HG03025 (cell line): ENCODE data around the gene EFEMP1.

Source experiments
- ATAC-seq: cut with Tn5 transposase; IDR thresholded peaks from one replicate; pipeline ENCODE4 v1.9.1; 2021; ENCODE audit warnings: mild to moderate bottlenecking, moderate library complexity; ENCODE audit not compliant: unreplicated experiment, low FRiP score

EFEMP1 gene

DNA sequence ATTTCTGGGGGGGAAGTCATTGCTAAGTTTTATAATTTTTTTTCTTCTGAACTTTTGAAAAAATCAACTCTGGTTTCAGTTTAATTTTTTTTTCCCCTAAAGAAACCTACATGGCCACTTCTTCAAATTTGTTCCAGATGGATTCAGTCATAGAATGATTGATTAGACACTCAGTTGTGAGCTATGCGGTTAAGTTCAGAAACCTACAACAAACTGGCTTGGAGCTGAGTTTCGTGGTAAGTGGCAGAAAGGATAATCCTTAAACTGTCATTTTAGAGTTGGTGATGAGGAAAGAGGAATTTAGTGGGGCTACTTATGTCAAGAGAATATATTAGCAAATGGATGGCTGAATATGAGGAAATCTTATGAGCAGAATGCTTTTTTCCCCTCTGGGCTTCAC, 23.7 kb downstream of the EFEMP1 start:
- ATAC-seq = no peak

DNA sequence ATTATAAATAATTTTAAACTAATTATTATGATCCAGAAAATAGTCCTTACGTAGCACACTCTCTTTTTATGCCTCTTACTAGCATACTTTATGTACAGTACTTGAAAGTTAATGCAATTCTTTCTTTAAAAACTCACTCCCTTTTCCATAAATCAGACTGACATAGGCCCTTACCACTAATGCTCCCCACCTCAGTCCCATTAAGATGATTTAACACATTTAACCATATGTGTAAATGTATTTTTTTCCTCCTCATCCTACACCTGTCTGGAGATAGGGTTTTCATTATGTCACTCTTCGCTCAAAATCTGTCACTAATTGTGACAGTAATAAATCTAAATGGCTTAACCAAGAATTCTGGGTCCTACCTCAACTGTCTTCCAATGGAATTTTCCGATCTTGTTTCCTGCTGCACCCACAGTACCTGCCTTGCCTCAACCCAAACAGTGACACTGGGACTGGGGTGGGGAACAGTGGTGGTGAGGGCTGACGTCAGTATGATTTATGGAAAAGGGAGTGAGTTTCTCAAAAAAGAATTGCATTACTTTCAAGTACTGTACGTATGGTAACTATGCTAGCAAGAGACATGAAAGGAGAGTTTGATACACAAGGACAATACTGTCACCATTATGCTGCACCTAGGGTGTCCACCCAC, 25.1 kb downstream of the EFEMP1 start:
- no peak for ATAC-seq

DNA sequence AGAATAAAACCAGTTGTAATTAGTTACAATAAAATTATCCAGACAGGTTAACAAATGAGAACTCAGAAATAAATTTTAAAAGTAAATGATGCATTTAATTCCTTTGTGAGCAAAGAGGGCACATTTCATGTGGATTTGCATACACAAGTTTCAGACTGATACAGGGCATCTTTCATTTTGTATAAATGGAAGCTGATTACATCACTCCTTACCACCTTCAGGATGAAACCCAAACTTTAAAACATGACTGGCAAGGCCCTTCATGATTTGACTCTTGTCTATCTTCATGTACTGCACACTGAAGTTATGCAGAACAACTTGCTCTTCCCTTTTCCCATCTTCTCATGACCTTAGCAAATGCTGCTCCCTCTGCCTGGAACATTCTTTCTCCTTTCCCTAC, 26.9 kb downstream of the EFEMP1 start:
- ATAC-seq = no peak

DNA sequence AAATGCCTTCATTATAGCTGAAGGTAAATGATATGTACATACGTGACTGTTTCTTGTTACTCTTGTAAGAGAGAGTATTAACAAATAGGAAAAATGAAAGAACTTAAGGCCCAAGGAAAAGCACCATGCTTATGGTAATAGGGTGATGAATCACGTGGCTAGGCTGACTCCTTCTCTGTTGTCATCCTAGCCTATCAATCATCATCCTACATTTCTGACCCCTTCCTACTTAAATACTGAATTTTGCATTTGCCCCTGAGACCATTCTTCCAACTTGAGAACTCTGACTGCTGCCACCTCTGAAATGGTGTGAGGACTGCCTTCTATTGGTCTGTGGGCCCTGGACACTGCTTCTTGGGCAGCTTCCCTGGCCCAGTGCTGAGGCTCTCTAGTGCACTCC, 28.9 kb downstream of the EFEMP1 start:
- no peak for ATAC-seq

DNA sequence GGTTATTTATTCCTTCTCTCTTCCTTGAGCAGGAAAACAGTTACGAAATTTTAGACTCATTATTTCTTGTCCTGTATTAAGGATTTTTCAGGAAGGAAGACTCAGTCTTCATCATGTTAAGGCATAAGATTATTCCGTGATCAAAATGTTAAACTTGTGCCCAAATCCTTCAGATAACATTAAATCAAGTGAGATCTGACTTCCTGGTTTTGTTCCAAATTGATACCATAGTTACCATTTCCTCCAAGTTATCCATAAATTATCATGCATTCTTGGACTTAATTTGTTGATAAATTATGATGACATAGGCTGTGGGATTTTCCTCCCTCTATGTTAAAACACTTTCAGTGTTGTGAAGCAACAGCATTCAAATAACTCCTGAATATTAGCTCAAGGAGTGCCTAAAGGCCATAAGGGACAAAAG, 31.9 kb downstream of the EFEMP1 start:
- no peak for ATAC-seq

DNA sequence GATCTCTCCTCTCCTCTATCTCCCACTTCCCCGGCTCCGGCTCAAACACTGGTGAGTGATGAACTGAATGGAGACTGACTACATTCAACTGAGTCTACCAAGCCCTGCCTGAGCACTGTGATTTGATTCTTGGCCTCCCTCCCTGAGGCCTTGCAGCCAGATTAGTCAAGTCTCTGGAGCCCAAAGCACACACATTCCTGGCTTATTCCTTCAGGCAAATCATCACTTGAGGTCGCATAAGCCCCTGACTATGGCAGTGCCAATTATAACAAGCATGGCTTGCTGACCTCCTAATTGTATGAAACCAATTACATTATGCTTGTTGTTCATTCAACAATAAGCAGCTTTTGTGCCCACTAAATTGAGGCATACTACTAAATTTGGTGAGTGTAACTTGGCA, 34.6 kb downstream of the EFEMP1 start:
- ATAC-seq = no peak

DNA sequence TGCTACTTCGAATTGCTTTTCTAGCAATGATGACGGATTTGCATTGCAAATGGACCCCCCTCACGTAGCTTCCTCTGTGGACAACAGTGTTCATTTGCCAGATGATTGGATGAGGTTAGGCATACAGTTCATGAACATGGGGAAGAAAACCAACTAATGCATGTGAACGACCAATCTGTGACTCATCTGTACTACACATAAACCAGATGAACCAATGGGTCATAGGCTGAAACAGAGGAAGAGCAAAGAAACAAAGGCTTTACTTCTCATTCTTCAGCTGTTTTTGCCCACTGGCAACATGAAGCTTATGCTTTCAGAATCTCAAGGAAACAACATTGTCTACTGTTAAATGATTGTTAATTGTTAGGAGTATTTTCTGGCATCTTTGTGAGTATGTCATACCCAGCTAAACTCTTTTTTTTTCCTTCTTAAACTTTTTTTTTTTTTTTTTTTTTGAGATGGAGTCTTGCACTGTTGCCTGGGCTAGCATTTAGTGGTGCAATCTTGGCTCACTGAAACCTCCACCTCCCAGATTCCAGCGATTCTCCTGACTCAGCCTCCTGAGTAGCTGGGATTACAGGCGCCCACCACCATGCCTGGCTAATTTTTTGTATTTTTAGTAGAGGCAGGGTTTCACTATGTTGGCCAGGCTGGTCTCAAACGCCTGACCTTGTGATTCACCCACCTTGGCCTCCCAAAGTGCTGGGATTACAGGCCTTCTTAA, 35.5 kb downstream of the EFEMP1 start:
- ATAC-seq = no peak

DNA sequence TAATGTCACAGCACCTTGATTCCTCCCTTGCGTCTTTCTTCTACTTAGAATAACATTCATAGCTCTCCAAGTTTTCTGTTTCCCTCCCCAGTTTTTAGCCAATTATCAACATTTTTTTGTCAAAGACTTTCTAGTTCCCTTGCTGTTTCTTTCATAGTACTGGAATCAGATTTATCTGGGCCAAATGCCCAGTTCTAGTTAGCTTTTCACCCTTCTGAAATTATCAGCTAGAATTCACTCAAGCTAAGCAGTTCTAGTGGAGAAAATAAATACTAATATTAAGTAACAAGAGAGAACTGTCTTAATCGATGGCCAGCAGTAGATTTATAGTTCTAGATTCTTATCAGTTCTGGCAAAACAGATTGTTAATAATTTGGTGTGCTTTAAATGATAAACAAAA, 36.2 kb downstream of the EFEMP1 start:
- ATAC-seq = no peak

DNA sequence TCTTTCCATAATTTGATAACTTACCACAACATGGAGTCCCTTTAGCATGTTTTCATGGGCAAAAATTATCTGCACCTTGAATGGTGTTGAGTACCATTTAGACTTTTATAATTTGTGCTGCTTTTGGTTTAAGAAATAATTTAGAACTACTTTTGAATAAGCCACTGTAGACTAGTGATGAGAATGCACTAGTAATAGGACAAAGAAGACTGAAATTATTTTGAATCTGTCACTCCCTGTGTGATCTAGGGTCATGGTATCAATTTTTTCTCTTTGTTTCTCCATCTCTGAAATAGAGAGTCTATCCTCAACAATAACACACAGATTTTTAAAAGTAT, 37.7 kb downstream of the EFEMP1 start:
- no peak for ATAC-seq

DNA sequence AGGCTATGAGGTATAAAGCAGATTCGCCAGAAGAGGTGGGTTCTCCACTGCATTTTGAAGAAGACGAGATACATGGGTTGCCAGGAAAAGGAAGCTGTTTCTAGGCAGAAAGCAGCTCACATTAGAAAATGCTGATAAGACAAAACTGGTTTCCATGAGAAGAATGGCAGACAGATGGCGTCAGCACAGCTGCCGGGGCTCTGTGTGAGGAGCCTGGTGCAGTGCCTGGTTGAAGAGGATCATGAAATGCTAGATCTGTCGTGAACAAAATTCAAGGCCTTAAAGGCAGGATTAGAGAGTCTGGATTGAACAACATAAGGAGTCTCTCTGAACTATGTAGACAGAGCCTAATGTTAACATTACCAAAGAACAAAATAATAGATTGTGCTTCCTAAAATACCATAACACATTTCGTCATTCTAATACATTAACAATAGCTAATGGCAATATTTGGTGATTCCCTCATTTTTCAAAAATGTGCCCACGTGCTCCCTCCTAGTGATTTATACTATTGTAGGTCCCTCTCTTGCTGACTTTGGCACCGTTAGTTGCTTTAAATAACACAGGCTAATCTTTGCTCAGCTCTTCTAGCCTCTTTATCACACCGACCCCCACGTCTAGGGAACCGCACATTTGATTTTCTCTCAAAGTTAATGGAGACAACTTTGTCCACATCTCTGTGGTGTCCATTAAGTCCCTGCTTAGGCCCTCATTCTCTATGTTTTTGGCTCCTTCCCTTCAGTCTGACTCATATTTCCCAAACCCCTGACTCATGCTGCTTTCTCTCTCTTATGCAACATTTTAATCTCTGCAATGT, 38.2 kb downstream of the EFEMP1 start:
- ATAC-seq = no peak

DNA sequence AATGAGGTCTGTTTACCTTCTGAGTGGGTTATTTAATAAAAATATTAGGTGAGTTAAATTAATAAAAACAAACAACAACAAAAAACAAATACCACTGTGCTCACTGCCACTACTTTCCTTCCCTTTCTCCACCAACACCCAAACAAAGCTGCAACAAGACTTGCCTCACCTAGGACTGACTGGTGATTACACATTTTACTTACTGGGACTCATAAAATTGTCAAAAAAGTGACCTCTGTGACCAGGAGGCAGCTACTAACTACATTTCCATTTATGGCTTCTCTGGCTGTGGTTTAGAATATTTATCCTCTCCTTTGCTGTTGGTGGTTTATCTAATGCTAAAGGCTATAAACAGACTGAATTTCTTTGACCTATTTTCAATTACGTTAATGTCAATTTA, 39.8 kb downstream of the EFEMP1 start:
- ATAC-seq = no peak

DNA sequence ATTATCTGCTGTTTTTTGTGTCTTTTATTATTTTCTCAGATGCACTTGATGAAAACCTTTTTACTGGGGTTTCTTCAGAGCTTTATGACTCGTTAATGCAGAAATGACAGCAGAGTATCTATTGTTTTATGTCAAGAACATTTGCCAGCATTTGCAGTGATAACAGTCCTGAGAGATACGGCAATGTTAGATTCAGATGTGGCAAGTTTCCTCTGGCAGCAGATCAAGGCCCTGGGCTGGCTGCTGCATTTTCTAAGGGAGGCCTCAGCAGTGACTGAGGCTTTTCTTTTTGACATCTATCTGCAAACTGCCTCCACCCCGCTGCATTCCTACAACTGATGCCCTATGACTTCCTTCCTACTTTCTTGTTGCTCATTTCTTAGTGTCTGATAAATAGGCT, 40.2 kb downstream of the EFEMP1 start:
- no peak for ATAC-seq

DNA sequence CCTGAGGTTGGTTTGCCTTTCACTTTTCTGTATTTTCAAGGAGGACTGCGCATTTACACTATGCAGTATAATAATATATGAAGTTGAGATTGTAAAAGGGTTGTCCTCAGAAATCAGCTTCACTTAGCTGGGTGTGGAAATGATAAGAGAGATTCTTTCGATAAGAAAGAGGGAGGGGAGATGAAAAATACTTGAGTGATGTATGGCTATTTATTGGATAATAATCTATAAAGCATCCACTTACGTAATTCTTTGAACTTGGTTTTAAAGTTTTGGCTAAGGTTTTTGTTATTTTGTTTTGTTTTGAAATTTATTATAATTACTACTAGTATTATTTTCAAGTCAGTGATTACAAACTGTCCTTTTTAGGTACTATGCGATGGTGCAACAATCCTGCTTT, 40.6 kb downstream of the EFEMP1 start:
- no peak for ATAC-seq

DNA sequence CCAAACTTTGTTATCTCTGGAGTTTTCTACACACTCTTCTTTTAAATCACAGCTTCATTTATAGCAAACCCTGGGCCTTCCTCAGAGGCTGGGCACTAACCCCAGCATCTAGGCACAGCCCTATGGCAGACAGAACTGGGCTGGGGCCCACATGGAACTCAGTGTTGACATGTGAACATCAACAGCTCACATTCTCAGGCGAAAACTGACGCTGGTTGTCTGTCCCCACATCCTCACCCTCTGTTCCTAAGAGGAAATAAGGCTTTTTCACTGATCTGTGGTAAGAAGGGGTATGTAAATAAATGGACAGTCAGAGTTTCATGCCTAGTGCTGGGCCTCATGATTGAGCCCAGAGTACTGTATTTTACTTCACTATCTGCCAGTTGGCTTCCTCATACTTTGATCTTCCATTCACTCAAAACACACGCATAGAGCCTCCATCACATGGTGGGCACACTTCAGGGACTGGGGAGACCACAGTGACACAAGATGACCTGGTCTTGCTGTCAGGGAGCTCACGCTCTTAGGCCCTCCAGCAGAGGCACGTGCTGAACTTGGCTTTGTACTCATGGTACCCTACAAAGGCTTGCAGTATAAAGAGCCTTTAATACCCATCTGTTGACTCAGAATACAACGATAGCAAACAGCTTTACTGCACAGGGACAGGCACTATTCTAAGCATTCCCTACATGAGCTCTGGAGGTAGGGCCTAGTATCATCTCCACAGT, 43.0 kb downstream of the EFEMP1 start:
- ATAC-seq = no peak

DNA sequence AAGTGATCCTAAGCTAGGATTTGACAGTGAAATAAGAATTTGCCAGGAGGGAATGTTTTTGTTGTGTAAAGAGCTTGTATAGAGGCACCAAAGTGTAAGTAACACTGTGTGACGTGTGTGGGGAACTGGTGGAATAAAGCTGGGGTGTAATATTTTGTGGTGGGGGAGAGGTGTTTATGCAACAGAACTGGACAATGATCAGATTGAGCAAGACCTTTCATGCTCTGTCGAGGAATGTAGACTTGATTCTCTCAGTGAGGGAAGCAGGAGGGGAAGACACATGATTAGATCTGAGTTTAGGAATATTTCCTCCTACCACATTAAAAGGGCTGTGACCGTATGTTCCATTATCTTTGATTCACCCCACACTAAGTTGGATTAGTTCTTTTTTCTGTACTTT, 43.6 kb downstream of the EFEMP1 start:
- no peak for ATAC-seq

DNA sequence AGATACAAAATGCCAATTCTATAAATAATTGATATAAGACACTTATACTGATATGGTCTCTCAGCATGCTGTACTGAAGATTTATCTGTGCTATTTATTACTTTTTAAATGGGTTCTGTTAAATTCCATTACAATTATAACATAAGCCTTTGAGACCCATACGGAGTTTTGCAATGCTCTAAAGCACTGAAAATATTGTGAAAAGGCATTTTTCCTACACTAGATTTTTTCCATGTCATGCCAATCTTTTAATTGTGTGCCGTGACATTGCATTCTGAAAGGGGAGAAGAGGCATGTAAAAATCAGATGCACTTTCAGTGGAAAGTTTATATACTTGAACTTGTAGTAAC, 46.5 kb downstream of the EFEMP1 start:
- ATAC-seq = no peak

DNA sequence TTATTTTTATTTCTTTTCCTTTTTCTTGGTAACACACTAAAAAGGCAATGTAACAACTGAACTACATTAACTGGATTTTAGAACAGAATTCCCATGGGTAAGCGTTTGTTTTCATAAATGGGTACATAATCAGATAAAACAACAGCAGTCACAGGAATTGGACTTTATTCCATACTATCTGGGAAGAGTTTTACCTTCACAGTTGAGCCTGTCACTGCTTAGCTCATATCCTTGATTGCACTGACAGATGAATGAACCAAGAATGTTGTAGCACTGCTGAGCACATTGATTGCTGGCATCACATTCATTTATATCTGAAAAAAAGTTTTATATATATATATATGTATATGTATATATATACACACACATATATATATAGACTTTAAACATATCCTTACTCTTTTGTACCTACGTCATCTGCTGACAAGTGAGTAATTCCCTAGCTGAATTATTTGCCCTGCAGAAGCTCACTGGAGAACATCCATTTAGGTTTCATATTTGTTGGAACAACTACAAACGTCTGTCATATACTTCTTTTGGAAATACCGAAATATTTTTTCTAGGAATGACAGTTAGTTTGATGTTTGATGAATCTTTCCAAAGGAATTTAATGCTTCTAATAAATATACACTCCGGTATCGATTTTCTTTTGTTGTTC, 47.0 kb downstream of the EFEMP1 start:
- ATAC-seq = no peak

DNA sequence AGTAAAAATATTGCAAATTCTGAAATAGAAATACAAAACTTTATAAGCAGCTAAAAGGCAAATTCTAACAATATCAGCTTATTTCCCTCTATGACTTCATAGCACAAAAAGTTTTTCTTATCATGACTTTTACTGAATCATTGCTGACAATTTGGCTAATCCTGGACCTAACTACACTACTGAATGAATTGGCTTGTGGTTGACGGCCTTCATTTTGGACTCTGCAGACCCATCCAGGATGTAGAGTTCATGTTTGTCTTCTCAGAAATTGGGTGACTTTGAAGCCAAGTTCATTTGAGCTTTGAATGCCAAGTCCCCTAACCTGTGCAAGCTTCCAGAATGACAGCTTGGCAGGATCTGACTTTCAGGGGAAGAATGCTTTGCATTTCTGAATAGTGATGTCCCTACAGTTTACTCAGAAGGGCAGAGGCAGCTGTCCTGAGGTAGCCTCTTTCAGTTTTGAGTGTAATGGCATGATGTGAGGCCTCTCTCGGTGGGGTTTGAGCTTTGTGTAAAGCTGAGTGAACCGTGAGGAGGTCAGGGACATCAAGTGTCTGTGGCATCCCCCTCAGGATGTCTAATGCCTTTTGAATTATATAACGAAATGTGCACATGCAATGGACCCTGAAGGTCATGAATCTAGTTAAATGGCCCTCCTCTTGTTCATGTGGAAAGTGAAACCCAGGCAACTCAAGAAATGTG, 48.0 kb downstream of the EFEMP1 start:
- ATAC-seq = no peak

DNA sequence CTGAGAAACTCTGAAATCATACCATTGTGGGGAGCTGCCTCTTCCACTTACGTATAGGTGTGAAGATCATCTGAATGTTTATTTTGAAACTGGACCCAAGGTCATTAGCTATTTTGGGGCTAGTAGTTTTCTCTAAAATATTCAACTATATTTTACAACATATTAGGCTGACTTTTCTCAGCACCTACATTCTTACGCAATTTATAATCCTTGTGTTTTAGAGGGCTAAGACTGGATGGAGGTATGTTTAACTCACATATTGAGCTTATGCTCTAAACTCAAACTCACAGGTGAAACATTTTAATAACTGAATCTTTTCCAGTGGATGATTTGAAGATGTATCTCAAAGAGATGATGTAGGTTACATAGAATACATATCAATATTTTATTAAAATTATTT, 49.2 kb downstream of the EFEMP1 start:
- no peak for ATAC-seq

DNA sequence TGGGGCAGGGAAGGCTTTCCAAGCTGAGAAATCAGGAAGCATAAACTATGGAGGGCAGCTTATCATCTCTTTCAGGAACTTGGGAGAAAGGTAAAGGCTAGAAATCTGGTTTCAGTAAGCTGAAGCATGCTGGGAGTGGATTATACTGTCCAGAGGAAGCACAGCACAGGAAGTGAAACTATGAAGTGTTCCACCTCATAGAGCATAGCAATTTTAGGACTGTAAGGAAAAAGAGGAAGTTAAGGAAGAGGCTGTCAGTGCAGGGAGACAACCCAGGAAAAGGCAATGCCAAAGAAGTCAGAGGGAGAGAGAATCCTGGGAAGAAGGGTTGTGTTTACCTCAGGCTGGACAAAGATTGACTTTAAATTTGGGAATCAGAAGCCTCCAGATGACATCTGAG, 51.9 kb downstream of the EFEMP1 start:
- ATAC-seq = no peak
